SH-SY5Y (cell line): Measurements from ENCODE around the gene JAZF1.

Experiments
- GATA2 ChIP-seq: IDR thresholded peaks from 2 replicates; pipeline ENCODE4 v1.6.1; 2011; ENCODE audit warnings: mild to moderate bottlenecking, low read depth, low read length
- GATA3 ChIP-seq: IDR thresholded peaks from 2 replicates; pipeline ENCODE4 v1.6.1; 2011; ENCODE audit warnings: low read depth, mild to moderate bottlenecking, low read length, moderate library complexity

GRCh38 chr7:28183627-28184026 lies 3.0 kb upstream of the JAZF1 start:
- TF ChIP-seq GATA2 (no peak), GATA3 (no peak)
